ENCODE data around the gene SOCS7. TPM values are rescaled to one million over a fixed set of nuclear protein-coding genes. Genes with fewer than 3 reads are reported as not detected.

Gene SOCS7
- total RNA-seq, 1 donor from 2014 or later, result 17.8 TPM

- Mint-ChIP-seq H3K4me1 (ENCODE audit: low read depth) (peaks cover 4% of the 10 kb centered on the region), H3K27ac (ENCODE audit: unreplicated experiment) (no peak overlapping the region), H3K4me3 (ENCODE audit: unreplicated experiment) (no peak overlapping the region), H3K9me3 (ENCODE audit: low read depth) (no peaks in the 10 kb centered on the region), H3K36me3 (ENCODE audit: low read depth) (peaks cover 22% of the 10 kb centered on the region), H3K27me3 (ENCODE audit: low read depth) (no peaks in the 10 kb centered on the region)
- peak; percentile 51 for DNase-seq (ENCODE audit: low spot score)
- peak; percentile 83 for TF ChIP-seq CTCF (IDR thresholded peaks at IDR 0.05)
Observed at GRCh38 chr17:38322156-38322779, 29.4 kb upstream of the SOCS7 start.

GRCh38 chr17:38322897-38323296 lies 28.7 kb upstream of the SOCS7 start:
- Mint-ChIP-seq H3K9me3 (ENCODE audit: low read depth) (no peaks in the 10 kb centered on the region), H3K4me1 (ENCODE audit: low read depth) (peaks cover 4% of the 10 kb centered on the region), H3K27me3 (ENCODE audit: low read depth) (no peaks in the 10 kb centered on the region), H3K4me3 (ENCODE audit: unreplicated experiment) (no peak overlapping the region), H3K36me3 (ENCODE audit: low read depth) (peaks cover 22% of the 10 kb centered on the region), H3K27ac (ENCODE audit: unreplicated experiment) (no peak overlapping the region)
- peak; percentile 1 for DNase-seq (ENCODE audit: low spot score)
- no peak for TF ChIP-seq CTCF (IDR thresholded peaks at IDR 0.05)

GRCh38 chr17:38324141-38324697 lies 27.4 kb upstream of the SOCS7 start:
- TF ChIP-seq CTCF (IDR thresholded peaks at IDR 0.05), result no peak
- peaks cover 20% of the 10 kb centered on the region for H3K36me3 Mint-ChIP-seq (ENCODE audit: low read depth)
- no peak overlapping the region for H3K27ac Mint-ChIP-seq (ENCODE audit: unreplicated experiment)
- H3K9me3 Mint-ChIP-seq (ENCODE audit: low read depth), result no peaks in the 10 kb centered on the region
- peaks cover 3% of the 10 kb centered on the region for H3K27me3 Mint-ChIP-seq (ENCODE audit: low read depth)
- DNase-seq (ENCODE audit: low spot score), result no peak
- peaks cover 4% of the 10 kb centered on the region for H3K4me1 Mint-ChIP-seq (ENCODE audit: low read depth)
- no peak overlapping the region for H3K4me3 Mint-ChIP-seq (ENCODE audit: unreplicated experiment)

- no peak for DNase-seq (ENCODE audit: low spot score)
Observed at GRCh38 chr17:38324772-38325171, 26.9 kb upstream of the SOCS7 start.

More at GRCh38 chr17:38324772-38325171, 26.9 kb upstream of the SOCS7 start:
- H3K36me3 Mint-ChIP-seq (ENCODE audit: low read depth), result peaks cover 18% of the 10 kb centered on the region
- H3K27ac Mint-ChIP-seq (ENCODE audit: unreplicated experiment), result no peak overlapping the region
- TF ChIP-seq CTCF (IDR thresholded peaks at IDR 0.05), result no peak
- H3K4me1 Mint-ChIP-seq (ENCODE audit: low read depth), result peaks cover 4% of the 10 kb centered on the region
- peaks cover 3% of the 10 kb centered on the region for H3K27me3 Mint-ChIP-seq (ENCODE audit: low read depth)
- H3K4me3 Mint-ChIP-seq (ENCODE audit: unreplicated experiment), result no peak overlapping the region
- H3K9me3 Mint-ChIP-seq (ENCODE audit: low read depth), result no peaks in the 10 kb centered on the region

Measured in chondrocyte (in vitro differentiated cells).